GM18951 (cell line): Measurements from ENCODE around the gene CLGN.
"Not testable (repeated sequence)": the region's sequence is repeated elsewhere in the genome, so short reads cannot be mapped to it uniquely, and the experiment has no call there.

Source experiments
- POLR2A ChIP-seq: IDR thresholded peaks from 4 replicates; pipeline ENCODE4 v1.6.1; 2011; ENCODE audit warnings: mild to moderate bottlenecking; ENCODE audit not compliant: insufficient read length, insufficient read depth; ENCODE audit errors: extremely low read depth
- in situ Hi-C: fragments of 300-500 bp; cut with MboI; formaldehyde crosslinking; loops from one replicate; pipeline ENCODE4 v1.12.0; 2022; ENCODE audit warnings: low sequenced_read_pairs, mixed read lengths, inconsistent platforms; ENCODE audit not compliant: unreplicated experiment

Gene CLGN

GRCh38 chr4:140423106-140423505 lies 4.3 kb downstream of the CLGN start:
- in situ Hi-C loops: no loop called here
- no peak for TF ChIP-seq POLR2A

GRCh38 chr4:140413130-140413969 lies 14.1 kb downstream of the CLGN start:
- in situ Hi-C loops: not testable (repeated sequence)

GRCh38 chr4:140408974-140409373 lies 18.5 kb downstream of the CLGN start:
- TF ChIP-seq POLR2A: no peak
- in situ Hi-C loops: no loop called here

GRCh38 chr4:140406292-140406691 lies 21.2 kb downstream of the CLGN start:
- in situ Hi-C loops: no loop called here
- TF ChIP-seq POLR2A: no peak

- in situ Hi-C loops: no loop called here
- no peak for TF ChIP-seq POLR2A
Measured at GRCh38 chr4:140400111-140400510, 27.3 kb downstream of the CLGN start.

- no peak for TF ChIP-seq POLR2A
- in situ Hi-C loops: no loop called here
Measured at GRCh38 chr4:140395668-140396067, 31.8 kb downstream of the CLGN start.

- in situ Hi-C loops: no loop called here
Measured at GRCh38 chr4:140388015-140388414, 39.4 kb downstream of the CLGN start.

GRCh38 chr4:140382732-140383131 lies 44.7 kb downstream of the CLGN start:
- TF ChIP-seq POLR2A: no peak
- in situ Hi-C loops: no loop called here

More at GRCh38 chr4:140388015-140388414, 39.4 kb downstream of the CLGN start:
- no peak for TF ChIP-seq POLR2A

- TF ChIP-seq POLR2A: no peak
- in situ Hi-C loops: loop anchor here (25.0 kb wide), 2 partner anchors 238 to 488 kb away; no protein-coding TSS in a partner anchor
Measured at GRCh38 chr4:140374130-140374477, 53.3 kb downstream of the CLGN start.

- peak; percentile 73 for TF ChIP-seq POLR2A
- in situ Hi-C loops: loop anchor here (25.0 kb wide), 2 partner anchors 239 to 489 kb away; no protein-coding TSS in a partner anchor
Measured at GRCh38 chr4:140373328-140374129, 53.9 kb downstream of the CLGN start, which contains the start of gene SCOC. Gene SCOC, plus strand, starts transcription at chr4:140373646. Its CDS starts 5,525 bp downstream, at chr4:140379171.

GRCh38 chr4:140372751-140373327 lies 54.6 kb downstream of the CLGN start:
- TF ChIP-seq POLR2A: no peak
- in situ Hi-C loops: loop anchor here (25.0 kb wide), 2 partner anchors 239 to 489 kb away; no protein-coding TSS in a partner anchor

GRCh38 chr4:140368686-140369085 lies 58.8 kb downstream of the CLGN start:
- in situ Hi-C loops: loop anchor here (25.0 kb wide), 2 partner anchors 244 to 494 kb away; no protein-coding TSS in a partner anchor

GRCh38 chr4:140367738-140368137 lies 59.7 kb downstream of the CLGN start:
- TF ChIP-seq POLR2A: no peak
- in situ Hi-C loops: loop anchor here (25.0 kb wide), 2 partner anchors 245 to 495 kb away; no protein-coding TSS in a partner anchor

More at GRCh38 chr4:140368686-140369085, 58.8 kb downstream of the CLGN start:
- TF ChIP-seq POLR2A: no peak
